Ectodermal cell (in vitro differentiated cells): ENCODE data around the gene PLSCR4.

ENCODE experiments used
- H3K27ac ChIP-seq: 2 replicates; pipeline ENCODE4 v1.7.0; 2013; ENCODE audit warnings: mild to moderate bottlenecking, low read depth, low read length; ENCODE audit not compliant: insufficient read depth, poor library complexity, severe bottlenecking
- H3K27me3 ChIP-seq: 2 replicates; pipeline ENCODE4 v1.7.0; 2013; ENCODE audit warnings: mild to moderate bottlenecking, low read length; ENCODE audit not compliant: insufficient read depth, control insufficient read depth, poor library complexity, severe bottlenecking
- H3K36me3 ChIP-seq: one replicate; pipeline ENCODE4 v1.7.0; 2013; ENCODE audit warnings: low read length; ENCODE audit not compliant: control insufficient read depth, insufficient read depth
- H3K4me1 ChIP-seq: one replicate; pipeline ENCODE4 v1.7.0; 2013; ENCODE audit warnings: low read length; ENCODE audit not compliant: control insufficient read depth, insufficient read depth
- H3K4me3 ChIP-seq: 2 replicates; pipeline ENCODE4 v1.7.0; 2013; ENCODE audit warnings: low read depth, low read length, control low read depth; ENCODE audit not compliant: insufficient read depth
- H3K9me3 ChIP-seq: 2 replicates; pipeline ENCODE4 v1.7.0; 2013; ENCODE audit warnings: mild to moderate bottlenecking, low read length, moderate library complexity; ENCODE audit not compliant: control insufficient read depth
- WGBS, 2 experiments: methylation state at CpG; one replicate each; pipeline ENCODE4 v1.1.7; 2013; ENCODE audit warnings: missing lambda C conversion rate in 2 of 2; 5-methylcytosine and 5-hydroxymethylcytosine counted together

The PLSCR4 gene

GRCh38 chr3:146156095-146156494, 94.8 kb downstream of the PLSCR4 start:
- Histone ChIP-seq H3K4me1 (no peaks in the 10 kb centered on the region), H3K9me3 (no peaks in the 10 kb centered on the region), H3K36me3 (no peaks in the 10 kb centered on the region), H3K27me3 (peaks cover 5% of the 10 kb centered on the region), H3K4me3 (no peak overlapping the region), H3K27ac (no peak overlapping the region)
- WGBS, 2 experiments, result 92 to 96% methylated on average over 4 of the region's 4 CpGs

- H3K4me1 ChIP-seq, result no peaks in the 10 kb centered on the region
- no peak overlapping the region for H3K4me3 ChIP-seq
- WGBS, 2 experiments, result 82 to 94% methylated on average over 2 of the region's 2 CpGs
- H3K36me3 ChIP-seq, result no peaks in the 10 kb centered on the region
- H3K27ac ChIP-seq, result no peak overlapping the region
- no peaks in the 10 kb centered on the region for H3K9me3 ChIP-seq
- no peaks in the 10 kb centered on the region for H3K27me3 ChIP-seq
Measured at GRCh38 chr3:146154995-146155394, 95.9 kb downstream of the PLSCR4 start.

GRCh38 chr3:146154316-146154715, 96.6 kb downstream of the PLSCR4 start:
- no peaks in the 10 kb centered on the region for H3K9me3 ChIP-seq
- H3K36me3 ChIP-seq, result no peaks in the 10 kb centered on the region
- H3K27ac ChIP-seq, result no peak overlapping the region
- WGBS, 2 experiments, result 100% methylated on average over 1 of the region's 1 CpG; no CpG with 5 or more reads in 1 of the 2 experiments
- no peak overlapping the region for H3K4me3 ChIP-seq
- no peaks in the 10 kb centered on the region for H3K27me3 ChIP-seq
- H3K4me1 ChIP-seq, result no peaks in the 10 kb centered on the region

GRCh38 chr3:146153429-146153828, 97.5 kb downstream of the PLSCR4 start:
- Histone ChIP-seq H3K4me1 (no peaks in the 10 kb centered on the region), H3K27ac (no peak overlapping the region), H3K36me3 (no peaks in the 10 kb centered on the region), H3K4me3 (no peak overlapping the region), H3K27me3 (no peaks in the 10 kb centered on the region), H3K9me3 (no peaks in the 10 kb centered on the region)
- WGBS, 2 experiments, result 92 to 93% methylated on average over 2 to 3 of the region's 4 CpGs

- 76 to 77% methylated on average over 6 of the region's 6 CpGs for WGBS, 2 experiments
- no peaks in the 10 kb centered on the region for H3K9me3 ChIP-seq
- H3K4me1 ChIP-seq, result no peaks in the 10 kb centered on the region
- H3K36me3 ChIP-seq, result no peaks in the 10 kb centered on the region
- H3K27ac ChIP-seq, result no peak overlapping the region
- no peaks in the 10 kb centered on the region for H3K27me3 ChIP-seq
- no peak overlapping the region for H3K4me3 ChIP-seq
Measured at GRCh38 chr3:146152834-146153233, 98.1 kb downstream of the PLSCR4 start.

- H3K36me3 ChIP-seq, result no peaks in the 10 kb centered on the region
- H3K27me3 ChIP-seq, result no peaks in the 10 kb centered on the region
- H3K4me1 ChIP-seq, result no peaks in the 10 kb centered on the region
- WGBS, 2 experiments, result 95 to 100% methylated on average over 1 of the region's 1 CpG
- no peaks in the 10 kb centered on the region for H3K9me3 ChIP-seq
- H3K4me3 ChIP-seq, result no peak overlapping the region
- H3K27ac ChIP-seq, result no peak overlapping the region
Measured at GRCh38 chr3:146148468-146148931, 102.4 kb downstream of the PLSCR4 start.

GRCh38 chr3:146145642-146146041, 105.3 kb downstream of the PLSCR4 start:
- Histone ChIP-seq H3K27me3 (no peaks in the 10 kb centered on the region), H3K36me3 (no peaks in the 10 kb centered on the region), H3K9me3 (no peaks in the 10 kb centered on the region), H3K27ac (no peak overlapping the region), H3K4me1 (no peaks in the 10 kb centered on the region), H3K4me3 (no peak overlapping the region)
- no CpG with 5 or more reads among the region's 1 CpG for WGBS, 2 experiments

GRCh38 chr3:146142757-146143156, 108.1 kb downstream of the PLSCR4 start:
- Histone ChIP-seq H3K27me3 (no peaks in the 10 kb centered on the region), H3K9me3 (no peaks in the 10 kb centered on the region), H3K36me3 (no peaks in the 10 kb centered on the region), H3K4me3 (no peak overlapping the region), H3K27ac (no peak overlapping the region), H3K4me1 (no peaks in the 10 kb centered on the region)
- WGBS, 2 experiments, result 80 to 90% methylated on average over 3 of the region's 3 CpGs
